ENCODE data around the gene C1orf232.

The C1orf232 gene

DNA sequence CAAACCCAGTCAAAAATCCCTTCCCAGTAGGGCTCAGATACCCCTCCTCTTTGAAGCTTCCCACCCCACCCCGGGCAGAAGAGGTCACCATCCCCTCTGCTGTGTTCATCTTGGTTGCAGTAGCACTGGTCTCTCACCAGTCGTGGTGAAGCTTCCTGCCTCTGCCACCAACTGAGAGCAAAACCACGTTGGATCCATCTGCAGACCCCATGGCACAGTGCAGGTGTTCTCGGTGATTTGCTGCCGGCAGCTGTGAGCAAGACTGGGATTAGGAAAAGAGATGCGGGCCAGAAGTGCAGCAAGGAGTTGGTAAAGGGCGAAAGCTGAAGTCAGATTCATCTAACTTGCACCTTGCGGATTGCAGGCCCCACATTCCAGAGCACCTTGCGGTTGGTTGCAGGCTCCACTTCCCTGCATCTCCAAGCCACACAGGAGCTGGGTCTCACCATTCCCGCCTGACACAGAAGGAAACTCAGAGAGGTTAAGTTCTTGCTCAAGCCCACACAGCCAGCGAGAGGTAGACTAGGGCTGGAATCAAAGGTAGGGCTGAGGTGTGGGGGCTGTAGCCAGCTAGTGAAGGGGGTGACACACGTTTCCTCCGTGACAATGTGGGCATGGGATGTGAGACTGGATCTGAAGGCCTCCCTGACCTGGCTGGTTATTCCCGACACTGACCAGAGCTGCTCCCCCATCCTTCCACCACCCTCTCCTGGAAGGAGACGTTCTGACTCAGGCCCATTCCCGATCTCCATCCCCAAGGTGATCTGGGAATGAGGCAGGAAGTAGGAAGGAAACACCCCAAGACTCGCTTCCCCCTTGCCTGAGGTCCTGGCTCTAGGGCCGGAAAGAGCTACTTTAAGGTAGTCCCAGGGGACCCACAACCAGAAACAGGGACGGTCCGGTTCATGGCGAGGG, 13.1 kb downstream of the C1orf232 start:
- Mint-ChIP-seq H3K4me3 (peak overlapping the region; percentile 64), H3K27ac (peak overlapping the region; percentile 36), H3K9me3 (no peaks in the 10 kb centered on the region)

GRCh38 chr1:26154750-26155149, 14.0 kb downstream of the C1orf232 start:
- Mint-ChIP-seq H3K27me3 (ENCODE audit: low read depth, poor library complexity) (peaks cover 9% of the 10 kb centered on the region), H3K4me3 (peak overlapping the region; percentile 64), H3K27ac (no peak overlapping the region), H3K36me3 (ENCODE audit: low read depth) (no peaks in the 10 kb centered on the region), H3K4me1 (peaks cover 65% of the 10 kb centered on the region), H3K9me3 (no peaks in the 10 kb centered on the region)
- no peak for TF ChIP-seq CTCF (IDR thresholded peaks at IDR 0.05)
- no peak for DNase-seq

More for the DNA sequence above, 13.1 kb downstream of the C1orf232 start:
- DNase-seq = no peak
- peaks cover 5% of the 10 kb centered on the region for H3K27me3 Mint-ChIP-seq (ENCODE audit: low read depth, poor library complexity)
- no peak for TF ChIP-seq CTCF (IDR thresholded peaks at IDR 0.05)
- no peaks in the 10 kb centered on the region for H3K36me3 Mint-ChIP-seq (ENCODE audit: low read depth)
- H3K4me1 Mint-ChIP-seq = peaks cover 68% of the 10 kb centered on the region

DNA sequence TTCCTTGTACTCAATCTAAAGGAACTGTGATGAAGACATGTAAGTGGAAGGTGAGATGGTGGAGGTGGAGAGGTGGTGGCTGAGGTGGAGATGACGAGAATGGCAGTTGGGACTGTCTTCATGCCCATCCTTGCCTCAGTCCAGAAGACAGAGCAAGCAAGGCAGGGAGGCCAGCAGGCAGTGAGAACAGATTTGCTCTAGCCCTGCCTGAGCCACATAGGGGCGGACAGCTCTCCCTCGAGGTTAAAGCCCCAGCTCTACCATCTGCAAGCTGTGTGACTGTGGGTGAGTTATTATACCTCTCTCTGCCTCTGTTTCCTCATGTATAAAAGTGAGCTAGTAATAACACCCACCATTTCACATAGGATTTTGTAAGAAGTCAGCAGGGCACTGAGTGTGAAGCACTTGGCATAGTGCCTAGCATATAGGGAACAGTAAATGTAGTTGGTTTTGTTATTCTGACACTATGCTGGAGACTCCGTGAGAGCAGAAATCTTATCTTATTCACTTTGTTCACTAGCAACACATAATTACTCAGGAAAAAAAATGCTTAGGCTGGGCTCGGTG, 14.7 kb downstream of the C1orf232 start:
- peaks cover 9% of the 10 kb centered on the region for H3K27me3 Mint-ChIP-seq (ENCODE audit: low read depth, poor library complexity)
- H3K4me1 Mint-ChIP-seq = peaks cover 58% of the 10 kb centered on the region
- DNase-seq = no peak
- no peaks in the 10 kb centered on the region for H3K9me3 Mint-ChIP-seq
- no peaks in the 10 kb centered on the region for H3K36me3 Mint-ChIP-seq (ENCODE audit: low read depth)
- TF ChIP-seq CTCF (IDR thresholded peaks at IDR 0.05) = no peak
- H3K27ac Mint-ChIP-seq = no peak overlapping the region
- no peak overlapping the region for H3K4me3 Mint-ChIP-seq

- no peaks in the 10 kb centered on the region for H3K36me3 Mint-ChIP-seq (ENCODE audit: low read depth)
- DNase-seq = no peak
- H3K27me3 Mint-ChIP-seq (ENCODE audit: low read depth, poor library complexity) = peaks cover 16% of the 10 kb centered on the region
- H3K9me3 Mint-ChIP-seq = no peaks in the 10 kb centered on the region
- no peak overlapping the region for H3K27ac Mint-ChIP-seq
- H3K4me1 Mint-ChIP-seq = peaks cover 23% of the 10 kb centered on the region
- no peak overlapping the region for H3K4me3 Mint-ChIP-seq
- TF ChIP-seq CTCF (IDR thresholded peaks at IDR 0.05) = no peak
These were observed 19.9 kb downstream of the C1orf232 start for GRCh38 chr1:26148887-26149286.

DNA sequence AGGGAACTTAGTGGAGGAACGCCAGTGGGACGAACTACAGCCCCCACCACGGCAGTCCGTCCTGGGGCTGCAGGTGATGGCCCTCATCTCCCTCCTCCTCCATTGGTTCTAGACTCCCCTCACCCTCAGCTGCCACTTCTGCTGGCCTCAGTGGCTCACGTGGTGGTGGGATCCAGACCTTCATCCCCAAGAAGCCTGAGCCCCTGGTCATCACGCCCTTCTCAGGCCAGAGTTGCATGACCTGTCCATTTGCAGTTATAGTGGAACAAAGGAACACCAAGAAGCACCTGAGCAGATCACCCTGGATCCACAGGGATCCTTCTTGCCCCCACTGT, 22.8 kb downstream of the C1orf232 start:
- no peak for DNase-seq
- no peak overlapping the region for H3K4me3 Mint-ChIP-seq
- no peak overlapping the region for H3K27ac Mint-ChIP-seq
- no peaks in the 10 kb centered on the region for H3K36me3 Mint-ChIP-seq (ENCODE audit: low read depth)
- H3K4me1 Mint-ChIP-seq = peaks cover 11% of the 10 kb centered on the region
- no peak for TF ChIP-seq CTCF (IDR thresholded peaks at IDR 0.05)
- H3K9me3 Mint-ChIP-seq = no peaks in the 10 kb centered on the region
- peaks cover 25% of the 10 kb centered on the region for H3K27me3 Mint-ChIP-seq (ENCODE audit: low read depth, poor library complexity)

Measured in nephron progenitor cell (in vitro differentiated cells).